Endothelial cell of umbilical vein (primary cell): ENCODE results near the gene DPP10.

ENCODE experiments used
- CTCF ChIP-seq, 2 donors: IDR thresholded peaks; 1 replicate in 1 of 2; 2 replicates in 1 of 2; pipeline ENCODE4 v1.5.1; 2011; ENCODE audit warnings: low read length in 2 of 2, mild to moderate bottlenecking in 2 of 2, moderate library complexity in 2 of 2, control low read depth in 1 of 2, inconsistent platforms in 1 of 2, low read depth in 1 of 2; ENCODE audit not compliant: insufficient read depth in 1 of 2; ENCODE audit errors: extremely low read depth in 1 of 2
- EZH2 ChIP-seq: IDR thresholded peaks from 2 replicates; pipeline ENCODE4 v1.6.1; 2012; ENCODE audit warnings: borderline replicate concordance, low read depth, mild to moderate bottlenecking, moderate library complexity, low read length, inconsistent platforms; ENCODE audit not compliant: severe bottlenecking
- FOS ChIP-seq: IDR thresholded peaks from 2 replicates; pipeline ENCODE4 v1.6.1; 2011; ENCODE audit warnings: mild to moderate bottlenecking, low read length, moderate library complexity, borderline replicate concordance; ENCODE audit not compliant: insufficient read depth
- GATA2 ChIP-seq: IDR thresholded peaks from 2 replicates; pipeline ENCODE4 v1.7.0; 2011; ENCODE audit warnings: low read depth, mild to moderate bottlenecking, moderate library complexity, mixed read lengths, low read length; ENCODE audit not compliant: insufficient read length, insufficient read depth
- JUN ChIP-seq: IDR thresholded peaks from 2 replicates; pipeline ENCODE4 v1.6.1; 2011; ENCODE audit warnings: borderline replicate concordance, low read depth; ENCODE audit not compliant: insufficient read length, insufficient read depth
- MYC ChIP-seq: IDR thresholded peaks from one replicate; pipeline ENCODE4 v1.6.1; 2011; ENCODE audit warnings: mild to moderate bottlenecking, low read depth, low read length
- POLR2A ChIP-seq: IDR thresholded peaks from 2 replicates; pipeline ENCODE4 v1.6.1; 2012; ENCODE audit warnings: low read depth, mild to moderate bottlenecking, control low read depth, low read length
- POLR2AphosphoS5 ChIP-seq: IDR thresholded peaks from 2 replicates; pipeline ENCODE4 v1.6.1; 2012; ENCODE audit warnings: low read depth, mild to moderate bottlenecking, control low read depth, low read length, moderate library complexity; ENCODE audit not compliant: insufficient read depth

- TF ChIP-seq MYC (no peak), CTCF (IDR thresholded peaks at IDR 0.05; ENCODE audit: extremely low read depth in 1 of 2, insufficient read depth in 1 of 2, low read depth in 1 of 2, low read length in 2 of 2) (no peak), POLR2A (no peak), POLR2AphosphoS5 (no peak), EZH2 (no peak), FOS (no peak), GATA2 (no peak), JUN (no peak)
Measured at GRCh38 chr2:114789989-114790388, 347.5 kb downstream of the DPP10 start.
